CD4-positive, alpha-beta T cell (primary cell): Measurements from ENCODE around the gene FBXO21. TPM values are rescaled to one million over a fixed set of nuclear protein-coding genes. Genes with fewer than 3 reads are reported as not detected.

Source experiments
- ATAC-seq: fragments of 200-7000 bp; cut with Tn5 transposase; one replicate; pipeline ENCODE4 v1.10.0; 2022; ENCODE audit warnings: mild to moderate bottlenecking; ENCODE audit not compliant: poor library complexity
- CTCF ChIA-PET: fragments of 350-600 bp; sonication (Branson Sonifier 250); formaldehyde crosslinking; loops from one replicate; lab custom pipeline; 2021; ENCODE audit warnings: antibody characterized with exemption, inconsistent platforms; lab: Charles Lee
- POLR2A ChIA-PET: fragments of 350-600 bp; sonication (Branson Sonifier 250); formaldehyde crosslinking; loops from one replicate; lab custom pipeline; 2021; ENCODE audit warnings: antibody characterized with exemption, inconsistent platforms; lab: Charles Lee
- DNase-seq, 14 experiments: peaks; one replicate each; pipeline ENCODE4 v3.0.0-alpha.2; 2013 to 2020; ENCODE audit warnings: mixed read lengths in 2 of 14
- H3K27ac ChIP-seq, 2 donors: one replicate each; pipeline versions ENCODE4 v1.5.1 to v1.7.0; 2013; ENCODE audit warnings: low read length in 2 of 2, low read depth in 1 of 2, mild to moderate bottlenecking in 1 of 2
- H3K27me3 ChIP-seq, 2 experiments: 1 replicate in 1 of 2; 2 replicates in 1 of 2; pipeline versions ENCODE4 v1.6.1 to v1.7.0; 2013; ENCODE audit warnings: low read length in 2 of 2, control low read depth in 1 of 2, mild to moderate bottlenecking in 1 of 2, moderate library complexity in 1 of 2; ENCODE audit not compliant: insufficient read depth in 2 of 2, control insufficient read depth in 1 of 2
- H3K36me3 ChIP-seq: one replicate; pipeline ENCODE4 v1.6.1; 2013; ENCODE audit warnings: low read length, control low read depth; ENCODE audit not compliant: insufficient read depth
- H3K4me1 ChIP-seq: one replicate; pipeline ENCODE4 v1.6.1; 2013; ENCODE audit warnings: low read length, control low read depth; ENCODE audit not compliant: insufficient read depth
- H3K4me3 ChIP-seq: one replicate; pipeline ENCODE4 v1.5.1; 2013; ENCODE audit warnings: mild to moderate bottlenecking, low read length, moderate library complexity
- H3K9me3 ChIP-seq, 2 experiments: 1 replicate in 1 of 2; 2 replicates in 1 of 2; pipeline versions ENCODE4 v1.6.1 to v1.7.0; 2013; ENCODE audit warnings: low read length in 2 of 2, mild to moderate bottlenecking in 2 of 2, control low read depth in 1 of 2, moderate library complexity in 1 of 2; ENCODE audit not compliant: control insufficient read depth in 1 of 2, insufficient read depth in 1 of 2
- H3K27ac Mint-ChIP-seq: one replicate; pipeline ENCODE4 v1.8.0; 2020; ENCODE audit warnings: mixed read lengths
- H3K27me3 Mint-ChIP-seq: one replicate; pipeline ENCODE4 v1.8.0; 2021; ENCODE audit warnings: mixed read lengths
- H3K36me3 Mint-ChIP-seq: one replicate; pipeline ENCODE4 v1.8.0; 2021; ENCODE audit warnings: low read depth, mixed read lengths
- H3K4me1 Mint-ChIP-seq: one replicate; pipeline ENCODE4 v1.8.0; 2021; ENCODE audit warnings: low read depth, mixed read lengths
- H3K4me3 Mint-ChIP-seq: one replicate; pipeline ENCODE4 v1.8.0; 2020; ENCODE audit warnings: mild to moderate bottlenecking, mixed read lengths
- H3K9me3 Mint-ChIP-seq: one replicate; pipeline ENCODE4 v1.8.0; 2020; ENCODE audit warnings: mixed read lengths
- CTCF ChIP-seq: fragments of 200-600 bp; IDR thresholded peaks from one replicate; pipeline ENCODE4 v1.8.0; 2022; ENCODE audit warnings: antibody characterized with exemption, mild to moderate bottlenecking
- intact Hi-C, 2 experiments: fragments of 100-400 bp; cut with DNase I in 1 of 2; cut with micrococcal nuclease in 1 of 2; formaldehyde crosslinking; loops; one replicate each; pipeline versions ENCODE4 v1.15.1 to v1.9.0; 2023 to 2025; cut with DNase I, micrococcal nuclease
- total RNA-seq, 174 experiments: library from RNA in 2 of 174; stranded (reverse) in 2 of 174; gene quantifications; one replicate each; pipeline ENCODE4 v1.2.3 and lab custom pipeline; 2021 to 2026

Gene FBXO21
- total RNA-seq, 2 experiments from 2014 or later = 67.7 to 67.9 TPM

- Mint-ChIP-seq H3K27ac (no peak overlapping the region), H3K36me3 (peaks cover 91% of the 10 kb centered on the region), H3K9me3 (no peaks in the 10 kb centered on the region), H3K4me1 (peaks cover 25% of the 10 kb centered on the region), H3K27me3 (no peaks in the 10 kb centered on the region), H3K4me3 (no peak overlapping the region)
- POLR2A ChIA-PET = no interaction called here
- CTCF ChIA-PET = no interaction called here
- peaks cover 65% of the 10 kb centered on the region for H3K36me3 ChIP-seq
- H3K4me3 ChIP-seq = no peak overlapping the region
- H3K9me3 ChIP-seq = no peaks in the 10 kb centered on the region
- no peak for TF ChIP-seq CTCF
- intact Hi-C loops = no loop called here
- peaks cover 4% of the 10 kb centered on the region for H3K4me1 ChIP-seq
- H3K27me3 ChIP-seq = no peaks in the 10 kb centered on the region
- ATAC-seq (no peak), DNase-seq (no peak)
- no peak overlapping the region for H3K27ac ChIP-seq
Measured at GRCh38 chr12:117149431-117149830, 40.8 kb downstream of the FBXO21 start.

GRCh38 chr12:117148642-117149041 lies 41.6 kb downstream of the FBXO21 start:
- CTCF ChIA-PET = no interaction called here

GRCh38 chr12:117147639-117148038 lies 42.6 kb downstream of the FBXO21 start:
- Histone ChIP-seq H3K27ac (no peak overlapping the region), H3K36me3 (peaks cover 52% of the 10 kb centered on the region), H3K27me3 (no peaks in the 10 kb centered on the region), H3K4me3 (no peak overlapping the region), H3K4me1 (no peaks in the 10 kb centered on the region), H3K9me3 (no peaks in the 10 kb centered on the region)
- DNase-seq = no peak
- Mint-ChIP-seq H3K4me1 (peaks cover 17% of the 10 kb centered on the region), H3K36me3 (peaks cover 91% of the 10 kb centered on the region), H3K27me3 (no peaks in the 10 kb centered on the region), H3K4me3 (no peak overlapping the region), H3K9me3 (no peaks in the 10 kb centered on the region), H3K27ac (no peak overlapping the region)
- ChIA-PET CTCF (no interaction called here), POLR2A (no interaction called here)
- no peak for ATAC-seq
- intact Hi-C loops = no loop called here
- TF ChIP-seq CTCF = no peak

More at GRCh38 chr12:117148642-117149041, 41.6 kb downstream of the FBXO21 start:
- H3K4me3 ChIP-seq = no peak overlapping the region
- Mint-ChIP-seq H3K9me3 (no peaks in the 10 kb centered on the region), H3K36me3 (peaks cover 91% of the 10 kb centered on the region), H3K27me3 (no peaks in the 10 kb centered on the region), H3K27ac (no peak overlapping the region), H3K4me3 (no peak overlapping the region), H3K4me1 (peaks cover 25% of the 10 kb centered on the region)
- TF ChIP-seq CTCF = no peak
- no peaks in the 10 kb centered on the region for H3K9me3 ChIP-seq
- no peaks in the 10 kb centered on the region for H3K27me3 ChIP-seq
- H3K4me1 ChIP-seq = peaks cover 4% of the 10 kb centered on the region
- no peak for ATAC-seq
- H3K36me3 ChIP-seq = peaks cover 61% of the 10 kb centered on the region
- H3K27ac ChIP-seq = no peak overlapping the region
- POLR2A ChIA-PET = no interaction called here
- intact Hi-C loops = no loop called here
- no peak for DNase-seq
